SK-N-MC (cell line): ENCODE measurements around the gene ROBO2.

Experiments
- EZH2 ChIP-seq: fragments of 200-600 bp; sonication (generic); IDR thresholded peaks from one replicate; pipeline ENCODE4 v1.6.1; 2017; ENCODE audit warnings: antibody characterized with exemption
- FOXP2 ChIP-seq: optimal IDR thresholded peaks from 2 replicates; pipeline ENCODE3; 2011; ENCODE audit warnings: mild to moderate bottlenecking, moderate library complexity; ENCODE audit not compliant: insufficient read depth; ENCODE audit errors: extremely low read length, control extremely low read depth
- POLR2AphosphoS5 ChIP-seq: IDR thresholded peaks from 2 replicates; pipeline ENCODE4 v1.6.1; 2012; ENCODE audit warnings: mild to moderate bottlenecking, low read depth, low read length, borderline replicate concordance

DNA sequence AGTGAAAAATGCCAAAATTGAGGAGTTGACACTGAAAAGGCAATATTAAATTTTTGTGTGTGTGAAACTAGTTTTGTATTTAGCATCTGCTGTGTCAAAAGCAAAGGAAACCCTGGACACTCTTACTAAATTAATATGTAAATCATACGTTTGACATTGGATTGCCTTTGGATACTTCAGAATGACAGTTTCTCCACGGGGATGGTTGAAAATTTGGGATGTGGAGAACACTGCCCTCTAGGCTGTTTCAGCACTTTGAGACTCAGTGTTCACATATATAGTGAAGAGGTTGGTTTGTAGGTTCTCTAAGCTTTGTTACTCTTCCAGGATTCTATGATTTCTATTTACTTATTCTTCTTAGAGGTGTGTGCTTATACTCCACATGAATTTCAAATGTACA is 3.0 kb downstream of the ROBO2 start:
- no peak for TF ChIP-seq POLR2AphosphoS5
- TF ChIP-seq EZH2, result no peak
- TF ChIP-seq FOXP2, result no peak
